ENCODE data around the gene AKAP6. TPM values are rescaled to one million over a fixed set of nuclear protein-coding genes. Genes with fewer than 3 reads are reported as not detected.

Gene AKAP6
- total and polyA plus RNA-seq, 2 experiments from 2014 or later, result 0.38 to 0.42 TPM

DNA sequence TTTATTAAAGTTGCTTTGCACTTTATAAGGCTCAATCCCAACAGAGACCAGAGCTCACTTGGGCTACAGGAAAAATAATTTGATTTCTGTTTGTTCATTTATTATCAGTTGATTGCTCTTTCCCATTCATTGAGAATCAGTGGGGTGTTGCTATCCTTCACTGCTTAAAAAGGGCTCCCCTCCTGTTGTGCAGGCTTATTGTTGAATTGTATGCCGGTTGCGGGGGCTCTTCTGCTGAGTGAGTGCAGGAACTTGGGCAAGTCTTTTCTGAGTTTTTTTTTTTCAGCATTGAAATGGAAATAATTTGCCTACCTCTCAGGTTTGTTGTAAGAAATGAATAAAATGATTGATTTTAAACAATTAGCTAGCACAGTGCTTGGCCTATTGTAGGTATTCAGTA lies 32.6 kb downstream of the AKAP6 start (continued):
- TF ChIP-seq, protein P1, sequence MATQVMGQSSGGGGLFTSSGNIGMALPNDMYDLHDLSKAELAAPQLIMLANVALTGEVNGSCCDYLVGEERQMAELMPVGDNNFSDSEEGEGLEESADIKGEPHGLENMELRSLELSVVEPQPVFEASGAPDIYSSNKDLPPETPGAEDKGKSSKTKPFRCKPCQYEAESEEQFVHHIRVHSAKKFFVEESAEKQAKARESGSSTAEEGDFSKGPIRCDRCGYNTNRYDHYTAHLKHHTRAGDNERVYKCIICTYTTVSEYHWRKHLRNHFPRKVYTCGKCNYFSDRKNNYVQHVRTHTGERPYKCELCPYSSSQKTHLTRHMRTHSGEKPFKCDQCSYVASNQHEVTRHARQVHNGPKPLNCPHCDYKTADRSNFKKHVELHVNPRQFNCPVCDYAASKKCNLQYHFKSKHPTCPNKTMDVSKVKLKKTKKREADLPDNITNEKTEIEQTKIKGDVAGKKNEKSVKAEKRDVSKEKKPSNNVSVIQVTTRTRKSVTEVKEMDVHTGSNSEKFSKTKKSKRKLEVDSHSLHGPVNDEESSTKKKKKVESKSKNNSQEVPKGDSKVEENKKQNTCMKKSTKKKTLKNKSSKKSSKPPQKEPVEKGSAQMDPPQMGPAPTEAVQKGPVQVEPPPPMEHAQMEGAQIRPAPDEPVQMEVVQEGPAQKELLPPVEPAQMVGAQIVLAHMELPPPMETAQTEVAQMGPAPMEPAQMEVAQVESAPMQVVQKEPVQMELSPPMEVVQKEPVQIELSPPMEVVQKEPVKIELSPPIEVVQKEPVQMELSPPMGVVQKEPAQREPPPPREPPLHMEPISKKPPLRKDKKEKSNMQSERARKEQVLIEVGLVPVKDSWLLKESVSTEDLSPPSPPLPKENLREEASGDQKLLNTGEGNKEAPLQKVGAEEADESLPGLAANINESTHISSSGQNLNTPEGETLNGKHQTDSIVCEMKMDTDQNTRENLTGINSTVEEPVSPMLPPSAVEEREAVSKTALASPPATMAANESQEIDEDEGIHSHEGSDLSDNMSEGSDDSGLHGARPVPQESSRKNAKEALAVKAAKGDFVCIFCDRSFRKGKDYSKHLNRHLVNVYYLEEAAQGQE (IDR thresholded peaks at IDR 0.05; ENCODE audit: unreplicated experiment), result no peak
- no peak for TF ChIP-seq NANOG (IDR thresholded peaks at IDR 0.05; ENCODE audit: borderline replicate concordance)
- TF ChIP-seq ZNF331 (CRISPR knock-in tag; IDR thresholded peaks at IDR 0.05; ENCODE audit: low read depth), result no peak

DNA sequence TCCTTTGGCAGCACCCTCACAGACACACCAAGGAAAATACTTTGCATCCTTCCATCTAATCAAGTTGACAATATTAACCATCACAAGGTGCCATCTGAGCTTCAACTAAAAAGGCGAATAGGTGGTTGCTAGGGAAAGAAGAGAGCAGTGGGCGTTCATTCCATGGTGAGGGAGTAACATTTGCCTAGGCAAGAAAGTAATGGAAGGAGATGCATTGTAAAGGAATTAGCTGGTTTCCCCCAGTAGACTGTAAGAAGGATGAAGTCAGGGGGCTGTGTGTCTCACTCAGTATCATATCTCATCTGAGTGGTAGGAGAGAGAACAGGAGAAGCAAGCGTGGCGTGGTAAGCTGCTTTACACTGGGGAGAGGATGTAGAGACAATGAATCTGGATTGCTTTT lies 34.7 kb downstream of the AKAP6 start:
- TF ChIP-seq EZH2phosphoT487 (IDR thresholded peaks at IDR 0.05; ENCODE audit: unreplicated experiment), result no peak
- TF ChIP-seq ZNF331 (CRISPR knock-in tag; IDR thresholded peaks at IDR 0.05; ENCODE audit: low read depth), result no peak
- no peak for TF ChIP-seq ZNF114 (CRISPR knock-in tag; IDR thresholded peaks at IDR 0.05)
- no peak for TF ChIP-seq STAT1 (IDR thresholded peaks at IDR 0.05; ENCODE audit: unreplicated experiment)
- TF ChIP-seq, protein P2, sequence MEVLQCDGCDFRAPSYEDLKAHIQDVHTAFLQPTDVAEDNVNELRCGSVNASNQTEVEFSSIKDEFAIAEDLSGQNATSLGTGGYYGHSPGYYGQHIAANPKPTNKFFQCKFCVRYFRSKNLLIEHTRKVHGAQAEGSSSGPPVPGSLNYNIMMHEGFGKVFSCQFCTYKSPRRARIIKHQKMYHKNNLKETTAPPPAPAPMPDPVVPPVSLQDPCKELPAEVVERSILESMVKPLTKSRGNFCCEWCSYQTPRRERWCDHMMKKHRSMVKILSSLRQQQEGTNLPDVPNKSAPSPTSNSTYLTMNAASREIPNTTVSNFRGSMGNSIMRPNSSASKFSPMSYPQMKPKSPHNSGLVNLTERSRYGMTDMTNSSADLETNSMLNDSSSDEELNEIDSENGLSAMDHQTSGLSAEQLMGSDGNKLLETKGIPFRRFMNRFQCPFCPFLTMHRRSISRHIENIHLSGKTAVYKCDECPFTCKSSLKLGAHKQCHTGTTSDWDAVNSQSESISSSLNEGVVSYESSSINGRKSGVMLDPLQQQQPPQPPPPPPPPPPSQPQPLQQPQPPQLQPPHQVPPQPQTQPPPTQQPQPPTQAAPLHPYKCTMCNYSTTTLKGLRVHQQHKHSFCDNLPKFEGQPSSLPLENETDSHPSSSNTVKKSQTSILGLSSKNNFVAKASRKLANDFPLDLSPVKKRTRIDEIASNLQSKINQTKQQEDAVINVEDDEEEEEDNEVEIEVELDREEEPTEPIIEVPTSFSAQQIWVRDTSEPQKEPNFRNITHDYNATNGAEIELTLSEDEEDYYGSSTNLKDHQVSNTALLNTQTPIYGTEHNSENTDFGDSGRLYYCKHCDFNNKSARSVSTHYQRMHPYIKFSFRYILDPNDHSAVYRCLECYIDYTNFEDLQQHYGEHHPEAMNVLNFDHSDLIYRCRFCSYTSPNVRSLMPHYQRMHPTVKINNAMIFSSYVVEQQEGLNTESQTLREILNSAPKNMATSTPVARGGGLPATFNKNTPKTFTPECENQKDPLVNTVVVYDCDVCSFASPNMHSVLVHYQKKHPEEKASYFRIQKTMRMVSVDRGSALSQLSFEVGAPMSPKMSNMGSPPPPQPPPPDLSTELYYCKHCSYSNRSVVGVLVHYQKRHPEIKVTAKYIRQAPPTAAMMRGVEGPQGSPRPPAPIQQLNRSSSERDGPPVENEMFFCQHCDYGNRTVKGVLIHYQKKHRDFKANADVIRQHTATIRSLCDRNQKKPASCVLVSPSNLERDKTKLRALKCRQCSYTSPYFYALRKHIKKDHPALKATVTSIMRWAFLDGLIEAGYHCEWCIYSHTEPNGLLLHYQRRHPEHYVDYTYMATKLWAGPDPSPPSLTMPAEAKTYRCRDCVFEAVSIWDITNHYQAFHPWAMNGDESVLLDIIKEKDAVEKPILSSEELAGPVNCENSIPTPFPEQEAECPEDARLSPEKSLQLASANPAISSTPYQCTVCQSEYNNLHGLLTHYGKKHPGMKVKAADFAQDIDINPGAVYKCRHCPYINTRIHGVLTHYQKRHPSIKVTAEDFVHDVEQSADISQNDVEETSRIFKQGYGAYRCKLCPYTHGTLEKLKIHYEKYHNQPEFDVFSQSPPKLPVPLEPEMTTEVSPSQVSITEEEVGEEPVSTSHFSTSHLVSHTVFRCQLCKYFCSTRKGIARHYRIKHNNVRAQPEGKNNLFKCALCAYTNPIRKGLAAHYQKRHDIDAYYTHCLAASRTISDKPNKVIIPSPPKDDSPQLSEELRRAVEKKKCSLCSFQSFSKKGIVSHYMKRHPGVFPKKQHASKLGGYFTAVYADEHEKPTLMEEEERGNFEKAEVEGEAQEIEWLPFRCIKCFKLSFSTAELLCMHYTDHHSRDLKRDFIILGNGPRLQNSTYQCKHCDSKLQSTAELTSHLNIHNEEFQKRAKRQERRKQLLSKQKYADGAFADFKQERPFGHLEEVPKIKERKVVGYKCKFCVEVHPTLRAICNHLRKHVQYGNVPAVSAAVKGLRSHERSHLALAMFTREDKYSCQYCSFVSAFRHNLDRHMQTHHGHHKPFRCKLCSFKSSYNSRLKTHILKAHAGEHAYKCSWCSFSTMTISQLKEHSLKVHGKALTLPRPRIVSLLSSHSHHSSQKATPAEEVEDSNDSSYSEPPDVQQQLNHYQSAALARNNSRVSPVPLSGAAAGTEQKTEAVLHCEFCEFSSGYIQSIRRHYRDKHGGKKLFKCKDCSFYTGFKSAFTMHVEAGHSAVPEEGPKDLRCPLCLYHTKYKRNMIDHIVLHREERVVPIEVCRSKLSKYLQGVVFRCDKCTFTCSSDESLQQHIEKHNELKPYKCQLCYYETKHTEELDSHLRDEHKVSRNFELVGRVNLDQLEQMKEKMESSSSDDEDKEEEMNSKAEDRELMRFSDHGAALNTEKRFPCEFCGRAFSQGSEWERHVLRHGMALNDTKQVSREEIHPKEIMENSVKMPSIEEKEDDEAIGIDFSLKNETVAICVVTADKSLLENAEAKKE (CRISPR knock-in tag; IDR thresholded peaks at IDR 0.05), result no peak
- TF ChIP-seq POLR2AphosphoS5 (IDR thresholded peaks at IDR 0.05; ENCODE audit: low read depth), result no peak
- TF ChIP-seq, protein P1 (IDR thresholded peaks at IDR 0.05; ENCODE audit: unreplicated experiment), result no peak
- TF ChIP-seq, protein P3, sequence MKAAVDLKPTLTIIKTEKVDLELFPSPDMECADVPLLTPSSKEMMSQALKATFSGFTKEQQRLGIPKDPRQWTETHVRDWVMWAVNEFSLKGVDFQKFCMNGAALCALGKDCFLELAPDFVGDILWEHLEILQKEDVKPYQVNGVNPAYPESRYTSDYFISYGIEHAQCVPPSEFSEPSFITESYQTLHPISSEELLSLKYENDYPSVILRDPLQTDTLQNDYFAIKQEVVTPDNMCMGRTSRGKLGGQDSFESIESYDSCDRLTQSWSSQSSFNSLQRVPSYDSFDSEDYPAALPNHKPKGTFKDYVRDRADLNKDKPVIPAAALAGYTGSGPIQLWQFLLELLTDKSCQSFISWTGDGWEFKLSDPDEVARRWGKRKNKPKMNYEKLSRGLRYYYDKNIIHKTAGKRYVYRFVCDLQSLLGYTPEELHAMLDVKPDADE (IDR thresholded peaks at IDR 0.05), result no peak
- no peak for TF ChIP-seq CREB1 (CRISPR knock-in tag; IDR thresholded peaks at IDR 0.05; ENCODE audit: low read depth)
- TF ChIP-seq JUNB (IDR thresholded peaks at IDR 0.05; ENCODE audit: unreplicated experiment), result no peak
- Mint-ChIP-seq H3K4me1 (peaks cover 35% of the 10 kb centered on the region), H3K27me3 (ENCODE audit: insufficient read depth, low read depth, poor library complexity) (peaks cover under 1% of the 10 kb centered on the region), H3K27ac (no peak overlapping the region), H3K36me3 (ENCODE audit: low read depth) (no peaks in the 10 kb centered on the region), H3K4me3 (no peak overlapping the region), H3K9me3 (no peaks in the 10 kb centered on the region)
- H3K4me1 ChIP-seq (ENCODE audit: insufficient read depth), result peaks cover 33% of the 10 kb centered on the region
- H3K27ac ChIP-seq (ENCODE audit: low read depth), result no peak overlapping the region
- H4K20me1 ChIP-seq (replicated peaks; ENCODE audit: insufficient read depth), result no peaks in the 10 kb centered on the region
- no peaks in the 10 kb centered on the region for H3K27me3 ChIP-seq (ENCODE audit: insufficient read depth)
- no peaks in the 10 kb centered on the region for H3F3A ChIP-seq (replicated peaks; ENCODE audit: low read depth)
- DNase-seq (ENCODE audit: low spot score), result no peak
- peaks cover 6% of the 10 kb centered on the region; the same call in 1 of the 2 replicates for H3K9me2 ChIP-seq (ENCODE audit: insufficient read depth)
- ATAC-seq, result no peak
- no peaks in the 10 kb centered on the region for H3K36me3 ChIP-seq (ENCODE audit: insufficient read depth)
- H3K4me3 ChIP-seq, result no peak overlapping the region
- no peak overlapping the region for H3K4me2 ChIP-seq
- no peaks in the 10 kb centered on the region for H3K79me2 ChIP-seq (replicated peaks; ENCODE audit: insufficient read depth)
- H2AFZ ChIP-seq, result peak overlapping the region; percentile 47; the same call in 1 of the 2 replicates

All from GM23338 (cell line).